Body of pancreas (tissue), 4 donors: ENCODE data around the gene STAMBPL1.

ENCODE experiments used
- CTCF ChIP-seq, 7 experiments: fragments of 450-650 bp in 4 of 7; fragments of 200-600 bp in 3 of 7; sonication (generic) in 3 of 7; IDR thresholded peaks; one replicate each; pipeline ENCODE4 v1.5.1; 2016 to 2019; ENCODE audit warnings: antibody characterized with exemption in 7 of 7
- POLR2A ChIP-seq, 3 donors: fragments of 450-650 bp; IDR thresholded peaks; one replicate each; pipeline ENCODE4 v1.6.1; 2016; ENCODE audit warnings: antibody characterized with exemption in 3 of 3, mild to moderate bottlenecking in 2 of 3

- no peak for TF ChIP-seq CTCF (IDR thresholded peaks at IDR 0.05)
- no peak for TF ChIP-seq POLR2A (IDR thresholded peaks at IDR 0.05)
These were observed 29.3 kb upstream of the STAMBPL1 start for GRCh38 chr10:88850712-88851111.
